ENCODE data around the gene PPP1R1A.

The PPP1R1A gene

DNA sequence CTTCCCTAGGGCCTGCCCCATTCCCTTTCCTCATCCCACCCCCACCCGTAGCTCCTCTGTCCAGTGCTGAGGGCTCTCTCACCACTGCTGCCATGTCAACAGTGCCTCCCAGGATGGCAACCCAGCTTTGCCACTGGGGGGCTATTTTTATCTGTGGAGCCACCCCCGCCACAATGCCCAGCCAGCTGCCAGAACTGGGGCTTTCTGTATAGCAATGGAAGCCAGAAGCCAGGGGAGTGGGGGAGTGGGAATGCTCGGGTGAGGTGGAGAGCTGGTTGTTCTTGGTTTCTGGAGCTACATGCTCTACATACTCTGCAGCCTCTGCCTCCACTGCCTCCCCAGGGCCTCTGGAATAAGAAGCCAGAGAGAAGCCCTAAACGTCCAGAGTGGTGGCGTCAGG lies 30.1 kb downstream of the PPP1R1A start:
- DNase-seq (ENCODE audit: low read depth), result no peak
- TF ChIP-seq, protein P1, sequence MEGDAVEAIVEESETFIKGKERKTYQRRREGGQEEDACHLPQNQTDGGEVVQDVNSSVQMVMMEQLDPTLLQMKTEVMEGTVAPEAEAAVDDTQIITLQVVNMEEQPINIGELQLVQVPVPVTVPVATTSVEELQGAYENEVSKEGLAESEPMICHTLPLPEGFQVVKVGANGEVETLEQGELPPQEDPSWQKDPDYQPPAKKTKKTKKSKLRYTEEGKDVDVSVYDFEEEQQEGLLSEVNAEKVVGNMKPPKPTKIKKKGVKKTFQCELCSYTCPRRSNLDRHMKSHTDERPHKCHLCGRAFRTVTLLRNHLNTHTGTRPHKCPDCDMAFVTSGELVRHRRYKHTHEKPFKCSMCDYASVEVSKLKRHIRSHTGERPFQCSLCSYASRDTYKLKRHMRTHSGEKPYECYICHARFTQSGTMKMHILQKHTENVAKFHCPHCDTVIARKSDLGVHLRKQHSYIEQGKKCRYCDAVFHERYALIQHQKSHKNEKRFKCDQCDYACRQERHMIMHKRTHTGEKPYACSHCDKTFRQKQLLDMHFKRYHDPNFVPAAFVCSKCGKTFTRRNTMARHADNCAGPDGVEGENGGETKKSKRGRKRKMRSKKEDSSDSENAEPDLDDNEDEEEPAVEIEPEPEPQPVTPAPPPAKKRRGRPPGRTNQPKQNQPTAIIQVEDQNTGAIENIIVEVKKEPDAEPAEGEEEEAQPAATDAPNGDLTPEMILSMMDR (conservative IDR thresholded peaks at IDR 0.05; ENCODE audit: low read depth, low read length), result no peak
- H3K4me3 ChIP-seq (ENCODE audit: low read depth, low read length), result no peak overlapping the region

DNA sequence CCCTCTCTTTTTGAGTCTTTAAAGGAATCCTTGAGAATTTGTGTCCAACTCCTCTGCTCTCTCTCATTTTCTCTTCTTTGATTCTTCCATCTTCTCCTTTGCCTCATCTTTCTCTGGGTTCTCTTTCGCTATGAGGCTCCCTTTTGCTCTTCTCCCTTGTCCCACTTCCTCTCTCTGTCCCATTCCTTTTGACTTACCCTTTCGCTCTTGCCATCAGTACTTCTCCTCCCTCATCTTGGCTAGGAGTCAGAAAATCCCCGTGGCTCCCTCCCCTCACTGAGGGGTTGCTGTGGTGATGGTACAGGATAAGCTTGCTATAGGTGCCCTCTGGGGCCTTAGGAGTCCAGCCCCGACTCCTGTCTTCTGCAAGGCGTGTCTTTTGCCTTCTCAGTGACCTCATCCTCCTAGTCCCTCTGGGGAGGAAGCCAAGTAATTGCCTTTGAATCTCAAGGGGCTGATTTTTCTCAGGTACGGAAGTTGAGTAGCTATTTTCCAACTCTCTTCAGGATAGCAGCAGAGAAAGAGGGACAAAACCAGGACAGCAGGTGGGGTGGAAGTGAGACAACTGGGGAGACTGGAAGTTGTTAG lies 32.7 kb downstream of the PPP1R1A start:
- TF ChIP-seq, protein P1 (conservative IDR thresholded peaks at IDR 0.05; ENCODE audit: low read depth, low read length), result no peak
- DNase-seq (ENCODE audit: low read depth), result no peak
- H3K4me3 ChIP-seq (ENCODE audit: low read depth, low read length), result no peak overlapping the region

DNA sequence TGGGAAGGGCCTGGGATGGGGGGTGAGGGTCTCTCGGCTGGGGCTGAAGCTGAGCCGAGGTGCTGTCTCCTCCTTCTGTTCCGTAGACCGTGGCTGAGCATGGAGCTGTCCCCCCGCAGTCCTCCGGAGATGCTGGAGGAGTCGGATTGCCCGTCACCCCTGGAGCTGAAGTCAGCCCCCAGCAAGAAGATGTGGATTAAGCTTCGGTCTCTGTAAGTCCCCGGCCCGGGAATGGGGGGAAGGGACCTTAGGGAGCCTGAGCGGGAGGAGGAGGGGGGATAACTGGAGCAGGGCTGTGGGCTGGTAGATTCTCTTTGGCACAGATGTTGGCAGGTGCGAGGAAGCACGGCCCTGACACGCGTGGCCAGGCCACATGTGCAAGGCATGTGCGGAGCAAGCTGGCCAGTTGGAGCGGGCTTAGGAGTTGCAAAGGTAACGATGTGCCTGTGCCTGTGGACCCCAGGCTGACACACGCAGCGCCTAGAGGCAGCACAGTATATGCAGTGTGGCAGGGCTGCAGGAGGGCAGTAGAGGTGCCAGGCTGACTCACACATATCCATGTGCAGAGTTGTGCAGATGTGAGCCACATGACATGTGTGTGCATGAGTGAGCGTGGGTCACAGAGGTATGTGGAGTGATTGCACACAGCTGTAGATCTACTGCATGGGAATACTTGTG lies 38.5 kb downstream of the PPP1R1A start:
- TF ChIP-seq, protein P1 (conservative IDR thresholded peaks at IDR 0.05; ENCODE audit: low read depth, low read length), result no peak
- DNase-seq (ENCODE audit: low read depth), result no peak
- H3K4me3 ChIP-seq (ENCODE audit: low read depth, low read length), result peak overlapping the region; percentile 39

DNA sequence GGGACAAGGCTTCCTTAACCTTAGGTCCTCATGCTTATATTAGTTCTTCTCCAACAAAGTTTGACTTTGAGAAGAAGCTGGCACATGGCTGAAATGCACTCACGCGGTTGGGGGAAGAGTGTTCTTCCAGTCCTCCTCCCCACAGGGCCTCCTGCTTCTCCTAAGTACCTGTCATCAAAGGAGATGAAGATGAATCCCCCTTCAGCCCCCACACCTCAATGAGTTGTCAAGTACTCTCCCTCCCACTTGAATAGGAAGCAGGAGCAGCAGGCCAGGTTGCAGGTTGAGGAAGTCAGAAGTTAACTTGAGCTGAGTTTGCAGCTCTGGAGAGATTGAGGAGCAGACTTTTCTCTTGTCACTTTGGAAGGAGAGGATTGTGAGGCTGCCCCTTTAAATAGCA lies 41.9 kb downstream of the PPP1R1A start:
- TF ChIP-seq, protein P1 (conservative IDR thresholded peaks at IDR 0.05; ENCODE audit: low read depth, low read length), result no peak
- no peak for DNase-seq (ENCODE audit: low read depth)
- H3K4me3 ChIP-seq (ENCODE audit: low read depth, low read length), result no peak overlapping the region

DNA sequence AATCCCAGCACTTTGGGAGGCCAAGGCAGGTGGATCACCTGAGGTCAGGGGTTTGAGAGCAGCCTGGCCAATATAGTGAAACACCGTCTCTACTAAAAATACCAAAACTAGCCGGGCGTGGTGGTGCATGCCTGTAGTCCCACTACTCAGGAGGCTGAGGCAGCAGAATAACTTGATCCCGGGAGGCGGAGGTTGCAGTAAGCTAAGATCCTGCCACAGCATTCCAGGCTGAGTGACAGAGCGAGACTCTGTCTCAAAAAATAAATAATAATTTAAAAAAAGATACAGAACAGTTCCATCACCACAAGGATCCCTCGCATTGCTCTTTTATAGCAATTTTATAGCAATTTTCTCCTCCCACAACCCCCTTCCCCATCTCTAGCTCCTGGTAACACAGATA lies 43.7 kb downstream of the PPP1R1A start:
- H3K4me3 ChIP-seq (ENCODE audit: low read depth, low read length), result no peak overlapping the region
- TF ChIP-seq, protein P1 (conservative IDR thresholded peaks at IDR 0.05; ENCODE audit: low read depth, low read length), result no peak
- no peak for DNase-seq (ENCODE audit: low read depth)

DNA sequence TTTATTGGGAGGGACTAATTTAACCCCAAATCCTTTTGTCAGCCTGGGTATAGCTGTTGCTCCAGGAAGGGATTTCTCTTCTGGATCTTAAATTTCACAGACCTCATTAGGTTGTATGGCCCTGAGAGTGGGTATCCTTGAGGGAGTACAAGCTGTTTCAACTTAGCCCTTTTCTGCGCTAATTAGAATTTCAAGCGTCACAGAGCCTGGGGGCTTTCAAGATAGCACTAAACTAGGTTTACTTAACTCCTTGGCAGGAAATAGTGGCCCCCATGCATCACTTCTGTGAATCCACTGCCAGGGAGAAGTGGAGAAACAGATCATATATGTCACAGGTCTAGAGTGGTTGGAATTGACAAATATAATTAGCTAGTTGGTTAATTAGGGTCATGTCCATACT lies 44.9 kb downstream of the PPP1R1A start:
- DNase-seq (ENCODE audit: low read depth), result no peak
- TF ChIP-seq, protein P1 (conservative IDR thresholded peaks at IDR 0.05; ENCODE audit: low read depth, low read length), result no peak
- H3K4me3 ChIP-seq (ENCODE audit: low read depth, low read length), result no peak overlapping the region

DNA sequence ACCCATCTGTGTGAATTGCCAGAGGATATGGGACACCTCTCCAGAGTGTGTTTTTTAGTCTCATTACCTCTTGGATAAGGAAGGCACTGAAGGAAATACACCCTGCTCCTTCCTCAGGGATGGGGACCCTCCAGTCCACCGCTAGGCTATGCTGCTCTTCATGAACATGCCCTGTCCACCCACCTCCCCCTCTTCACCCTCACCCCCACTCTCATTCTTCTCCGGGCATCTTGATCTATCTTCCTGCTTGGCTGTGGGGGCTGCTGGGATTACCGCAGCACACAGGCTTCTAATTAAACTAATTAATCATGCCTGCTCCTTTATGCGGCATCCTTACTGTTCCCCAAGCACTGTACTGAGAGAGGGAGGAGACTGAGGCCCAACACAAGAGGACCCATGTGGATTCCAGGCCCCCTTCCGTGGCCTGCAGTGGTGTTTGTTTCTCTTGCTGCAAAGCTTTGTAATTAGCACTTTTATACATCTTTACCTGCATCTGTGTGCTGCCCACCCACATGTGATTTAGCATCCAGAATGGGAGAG lies 46.6 kb downstream of the PPP1R1A start:
- no peak overlapping the region for H3K4me3 ChIP-seq (ENCODE audit: low read depth, low read length)
- TF ChIP-seq, protein P1 (conservative IDR thresholded peaks at IDR 0.05; ENCODE audit: low read depth, low read length), result no peak
- DNase-seq (ENCODE audit: low read depth), result no peak
